OCI-LY7 (cell line): ENCODE data around the gene COPE.

Source experiments
- CTCF ChIP-seq: fragments of 200-600 bp; sonication (generic); conservative IDR thresholded peaks from 2 replicates; pipeline ENCODE4 v1.5.1; 2014; ENCODE audit warnings: mild to moderate bottlenecking, antibody characterized with exemption, low read length, moderate library complexity, mixed read lengths
- EZH2phosphoT487 ChIP-seq: fragments of 200-600 bp; sonication (generic); IDR thresholded peaks from 2 replicates; pipeline ENCODE4 v1.6.1; 2018; ENCODE audit warnings: low read depth, borderline replicate concordance, mild to moderate bottlenecking, mixed run types, antibody characterized with exemption, low read length, moderate library complexity, mixed read lengths

GRCh38 chr19:18919900-18920214, 670 bp upstream of the COPE start:
- TF ChIP-seq CTCF: no peak
- no peak for TF ChIP-seq EZH2phosphoT487
